ENCODE data around the gene NRDE2. TPM values are rescaled to one million over a fixed set of nuclear protein-coding genes. Genes with fewer than 3 reads are reported as not detected.
A peak's percentile ranks its signal among the peaks of the same experiment; 100 is the strongest.

Gene NRDE2
- total and polyA plus RNA-seq, 2 of the 4 experiments (the other 2 are of a cell fraction), result 4.5 to 9.3 TPM

- CTCF ChIA-PET, result no interaction called here
- Histone ChIP-seq H3K4me1 (ENCODE audit: control insufficient read depth, insufficient read depth, low read length) (peaks cover 2% of the 10 kb centered on the region; the same call in 1 of the 2 replicates), H2AFZ (replicated peaks; ENCODE audit: low read length, poor library complexity) (no peak overlapping the region), H3K14ac (replicated peaks; ENCODE audit: low read depth, low read length) (no peak overlapping the region), H2AK9ac (replicated peaks; ENCODE audit: low read depth, low read length, poor library complexity) (no peak overlapping the region), H2BK5ac (ENCODE audit: low read depth, low read length, poor library complexity, severe bottlenecking) (no peak overlapping the region), H3K56ac (ENCODE audit: extremely low read depth, insufficient read depth, low read length) (no peak overlapping the region), H3K9ac (ENCODE audit: low read depth, low read length) (no peak overlapping the region), H3K79me1 (ENCODE audit: low read depth in 1 of 2, low read length in 2 of 2) (no peaks in the 10 kb centered on the region), H3K23ac (ENCODE audit: low read depth, low read length) (no peak overlapping the region), H2BK20ac (ENCODE audit: low read depth, low read length) (no peak overlapping the region), H3K36me3 (ENCODE audit: control insufficient read depth, insufficient read depth, low read length) (no peaks in the 10 kb centered on the region), H3K18ac (ENCODE audit: low read depth, low read length) (no peak overlapping the region), H3K9me1 (ENCODE audit: insufficient read depth, low read length) (no peaks in the 10 kb centered on the region), H3K4me3 (ENCODE audit: insufficient read depth, low read depth, low read length) (no peak overlapping the region), H4K20me1 (ENCODE audit: insufficient read depth, low read length) (no peaks in the 10 kb centered on the region), H3K4me2 (ENCODE audit: low read depth, low read length) (no peak overlapping the region), H4K91ac (ENCODE audit: insufficient read depth, low read depth, low read length) (no peak overlapping the region), H3K27me3 (ENCODE audit: control insufficient read depth, insufficient read depth, low read length) (no peaks in the 10 kb centered on the region), H2AK5ac (ENCODE audit: low read depth, low read length) (no peak overlapping the region), H2BK15ac (ENCODE audit: low read depth, low read length) (no peak overlapping the region), H2BK120ac (ENCODE audit: low read depth, low read length) (no peak overlapping the region), H4K8ac (ENCODE audit: low read depth in 2 of 2, low read length in 2 of 2) (no peak overlapping the region), H3K27ac (ENCODE audit: insufficient read depth, low read length) (no peak overlapping the region), H4K5ac (ENCODE audit: low read depth, low read length) (no peak overlapping the region), H3K4ac (ENCODE audit: low read depth, low read length) (no peak overlapping the region), H3K9me3 (ENCODE audit: control insufficient read depth, insufficient read depth, low read length) (no peaks in the 10 kb centered on the region)
- no TSS peak for BruUV-seq (replicated peaks)
- no CpG with 5 or more reads among the region's 6 CpGs for WGBS, 2 experiments (ENCODE audit: extremely low coverage in 2 of 2, insufficient read length in 1 of 2)
- POLR2A ChIA-PET (ENCODE audit: unreplicated experiment), result no interaction called here
- TF ChIP-seq, protein P1, sequence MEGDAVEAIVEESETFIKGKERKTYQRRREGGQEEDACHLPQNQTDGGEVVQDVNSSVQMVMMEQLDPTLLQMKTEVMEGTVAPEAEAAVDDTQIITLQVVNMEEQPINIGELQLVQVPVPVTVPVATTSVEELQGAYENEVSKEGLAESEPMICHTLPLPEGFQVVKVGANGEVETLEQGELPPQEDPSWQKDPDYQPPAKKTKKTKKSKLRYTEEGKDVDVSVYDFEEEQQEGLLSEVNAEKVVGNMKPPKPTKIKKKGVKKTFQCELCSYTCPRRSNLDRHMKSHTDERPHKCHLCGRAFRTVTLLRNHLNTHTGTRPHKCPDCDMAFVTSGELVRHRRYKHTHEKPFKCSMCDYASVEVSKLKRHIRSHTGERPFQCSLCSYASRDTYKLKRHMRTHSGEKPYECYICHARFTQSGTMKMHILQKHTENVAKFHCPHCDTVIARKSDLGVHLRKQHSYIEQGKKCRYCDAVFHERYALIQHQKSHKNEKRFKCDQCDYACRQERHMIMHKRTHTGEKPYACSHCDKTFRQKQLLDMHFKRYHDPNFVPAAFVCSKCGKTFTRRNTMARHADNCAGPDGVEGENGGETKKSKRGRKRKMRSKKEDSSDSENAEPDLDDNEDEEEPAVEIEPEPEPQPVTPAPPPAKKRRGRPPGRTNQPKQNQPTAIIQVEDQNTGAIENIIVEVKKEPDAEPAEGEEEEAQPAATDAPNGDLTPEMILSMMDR (conservative IDR thresholded peaks at IDR 0.05; ENCODE audit: low read depth, low read length), result no peak
- TF ChIP-seq CHD1 (IDR thresholded peaks at IDR 0.05; ENCODE audit: low read depth, low read length) (no peak), RFX5 (IDR thresholded peaks at IDR 0.05; ENCODE audit: low read depth, low read length) (no peak), MXI1 (IDR thresholded peaks at IDR 0.05; ENCODE audit: borderline replicate concordance, low read depth, low read length) (no peak), RCOR1 (IDR thresholded peaks at IDR 0.05; ENCODE audit: insufficient replicate concordance, low read length) (no peak), CEBPB (IDR thresholded peaks at IDR 0.05; ENCODE audit: low read depth, low read length) (no peak), MAZ (IDR thresholded peaks at IDR 0.05; ENCODE audit: borderline replicate concordance, low read depth, low read length) (no peak), NFE2L2 (IDR thresholded peaks at IDR 0.05; ENCODE audit: low read depth, low read length) (no peak), SMC3 (IDR thresholded peaks at IDR 0.05; ENCODE audit: low read depth, low read length) (no peak), MAFK (IDR thresholded peaks at IDR 0.05; ENCODE audit: low read depth, low read length) (no peak), POLR2A (IDR thresholded peaks at IDR 0.05; ENCODE audit: low read depth, low read length) (no peak), RAD21 (IDR thresholded peaks at IDR 0.05; ENCODE audit: low read length) (no peak), BHLHE40 (IDR thresholded peaks at IDR 0.05; ENCODE audit: low read depth, low read length) (no peak)
- TF ChIP-seq, protein P2, sequence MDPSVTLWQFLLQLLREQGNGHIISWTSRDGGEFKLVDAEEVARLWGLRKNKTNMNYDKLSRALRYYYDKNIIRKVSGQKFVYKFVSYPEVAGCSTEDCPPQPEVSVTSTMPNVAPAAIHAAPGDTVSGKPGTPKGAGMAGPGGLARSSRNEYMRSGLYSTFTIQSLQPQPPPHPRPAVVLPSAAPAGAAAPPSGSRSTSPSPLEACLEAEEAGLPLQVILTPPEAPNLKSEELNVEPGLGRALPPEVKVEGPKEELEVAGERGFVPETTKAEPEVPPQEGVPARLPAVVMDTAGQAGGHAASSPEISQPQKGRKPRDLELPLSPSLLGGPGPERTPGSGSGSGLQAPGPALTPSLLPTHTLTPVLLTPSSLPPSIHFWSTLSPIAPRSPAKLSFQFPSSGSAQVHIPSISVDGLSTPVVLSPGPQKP (IDR thresholded peaks at IDR 0.05; ENCODE audit: borderline replicate concordance, low read depth, low read length), result no peak
- TF ChIP-seq, protein P3, sequence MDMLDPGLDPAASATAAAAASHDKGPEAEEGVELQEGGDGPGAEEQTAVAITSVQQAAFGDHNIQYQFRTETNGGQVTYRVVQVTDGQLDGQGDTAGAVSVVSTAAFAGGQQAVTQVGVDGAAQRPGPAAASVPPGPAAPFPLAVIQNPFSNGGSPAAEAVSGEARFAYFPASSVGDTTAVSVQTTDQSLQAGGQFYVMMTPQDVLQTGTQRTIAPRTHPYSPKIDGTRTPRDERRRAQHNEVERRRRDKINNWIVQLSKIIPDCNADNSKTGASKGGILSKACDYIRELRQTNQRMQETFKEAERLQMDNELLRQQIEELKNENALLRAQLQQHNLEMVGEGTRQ (IDR thresholded peaks at IDR 0.05; ENCODE audit: low read depth, low read length), result no peak
- in situ Hi-C loops (cut with MboI; ENCODE audit: low sequenced_read_pairs), result no loop called here
- intact Hi-C loops (cut with micrococcal nuclease), result no loop called here
- ATAC-seq (ENCODE audit: low read depth) (no peak), DNase-seq (peak; percentile 29)
- dilution Hi-C loops (cut with HindIII; ENCODE audit: low sequenced_read_pairs, unreplicated experiment), result no loop called here
Measured at GRCh38 chr14:90373887-90374286, 42.1 kb upstream of the NRDE2 start.

All from IMR-90 (cell line).